Measurements from ENCODE around the gene ZBTB43. TPM values are rescaled to one million over a fixed set of nuclear protein-coding genes. Genes with fewer than 3 reads are reported as not detected.
A peak's percentile ranks its signal among the peaks of the same experiment; 100 is the strongest.

The ZBTB43 gene
- total and polyA plus RNA-seq, 8 donors: 13.6 to 28.3 (median 16.4) TPM

GRCh38 chr9:126797903-126798302 is 6.9 kb upstream of the ZBTB43 start:
- Histone ChIP-seq H3K4me3 (no peak overlapping the region), H3K4me1 (no peaks in the 10 kb centered on the region), H3K36me3 (no peaks in the 10 kb centered on the region), H3K27me3 (peaks cover 0 to 8% of the 10 kb centered on the region in 2 donors), H3K9me3 (peaks cover 0 to 10% of the 10 kb centered on the region in 2 donors), H3K27ac (no peak overlapping the region)
- no peak for ATAC-seq
- TF ChIP-seq CTCF (IDR thresholded peaks at IDR 0.05): no peak
- DNase-seq: no peak
- intact Hi-C loops (cut with DNase I): no loop called here

- Histone ChIP-seq H3K27ac (no peak overlapping the region), H3K4me1 (no peaks in the 10 kb centered on the region), H3K4me3 (no peak overlapping the region), H3K27me3 (no peaks in the 10 kb centered on the region), H3K36me3 (no peaks in the 10 kb centered on the region), H3K9me3 (peaks cover 0 to 10% of the 10 kb centered on the region in 2 donors)
- ATAC-seq: no peak
- no peak for TF ChIP-seq CTCF (IDR thresholded peaks at IDR 0.05)
- DNase-seq: no peak
- intact Hi-C loops (cut with DNase I): no loop called here
Measured at GRCh38 chr9:126799034-126799433, 5.8 kb upstream of the ZBTB43 start.

- no peak for DNase-seq
- intact Hi-C loops (cut with DNase I): no loop called here
- no peaks in the 10 kb centered on the region for H3K9me3 ChIP-seq
- no peak overlapping the region for H3K4me3 ChIP-seq
- no peak for ATAC-seq
- no peak overlapping the region for H3K27ac ChIP-seq
- no peaks in the 10 kb centered on the region for H3K27me3 ChIP-seq
- H3K36me3 ChIP-seq: no peaks in the 10 kb centered on the region
- H3K4me1 ChIP-seq: peaks cover 16 to 21% of the 10 kb centered on the region in 2 donors
- TF ChIP-seq CTCF (IDR thresholded peaks at IDR 0.05): no peak
Measured at GRCh38 chr9:126802318-126803059, 2.4 kb upstream of the ZBTB43 start.

GRCh38 chr9:126804198-126804695 is 593 bp upstream of the ZBTB43 start:
- no peak for ATAC-seq
- DNase-seq: no peak
- peaks cover 16 to 39% of the 10 kb centered on the region in 2 donors for H3K4me1 ChIP-seq
- no peaks in the 10 kb centered on the region for H3K27me3 ChIP-seq
- intact Hi-C loops (cut with DNase I): no loop called here
- no peaks in the 10 kb centered on the region for H3K9me3 ChIP-seq
- peak overlapping the region; percentile 90 to 96 for H3K4me3 ChIP-seq
- peaks cover 0 to 4% of the 10 kb centered on the region in 2 donors for H3K36me3 ChIP-seq
- peak overlapping the region; percentile 88 to 90 for H3K27ac ChIP-seq
- TF ChIP-seq CTCF (IDR thresholded peaks at IDR 0.05): no peak

GRCh38 chr9:126805554-126806262 is 868 bp downstream of the ZBTB43 start:
- Histone ChIP-seq H3K27me3 (no peaks in the 10 kb centered on the region), H3K9me3 (no peaks in the 10 kb centered on the region), H3K4me1 (peaks cover 16 to 51% of the 10 kb centered on the region in 2 donors), H3K36me3 (peaks cover 0 to 19% of the 10 kb centered on the region in 2 donors), H3K4me3 (peak overlapping the region; percentile 90 to 96), H3K27ac (peak overlapping the region; percentile 88 to 90)
- ATAC-seq (peak; percentile 83), DNase-seq (peak in 2 of 4 donors; percentile 83 to 85)
- TF ChIP-seq CTCF (IDR thresholded peaks at IDR 0.05): no peak
- intact Hi-C loops (cut with DNase I): no loop called here

Measured in left lung (tissue), 10 donors.